Stimulated activated CD4-positive, alpha-beta T cell treated with anti-CD3 and anti-CD28 coated beads, Interleukin-1b, Interleukin-23, amount 100 ng/mL, for 4 hours (primary cell): Measurements from ENCODE around the gene SLC35A1.

Experiments used
- DNase-seq, 2 donors: peaks; one replicate each; pipeline ENCODE4 v3.0.0-alpha.2; 2020; ENCODE audit warnings: low read depth in 2 of 2

SLC35A1 gene

DNA sequence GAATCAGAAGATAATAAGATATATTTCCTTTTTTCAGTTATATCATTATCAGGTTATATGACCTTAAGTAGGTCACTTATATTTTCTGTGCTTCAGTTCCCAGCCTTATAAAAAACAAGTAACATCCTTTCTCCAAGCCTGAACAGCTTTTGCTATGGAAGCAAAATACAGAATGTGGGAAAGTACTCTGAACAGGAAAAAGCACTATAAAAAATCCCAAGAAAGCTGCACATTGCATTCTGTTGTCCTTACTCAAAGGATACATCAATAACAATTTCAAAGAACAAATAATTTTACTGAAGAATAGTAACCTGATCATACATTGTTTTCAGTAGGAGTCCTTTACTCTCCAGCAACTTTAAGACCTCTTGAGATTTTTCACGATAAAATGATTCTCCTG is 56.4 kb downstream of the SLC35A1 start:
- no peak for DNase-seq

DNA sequence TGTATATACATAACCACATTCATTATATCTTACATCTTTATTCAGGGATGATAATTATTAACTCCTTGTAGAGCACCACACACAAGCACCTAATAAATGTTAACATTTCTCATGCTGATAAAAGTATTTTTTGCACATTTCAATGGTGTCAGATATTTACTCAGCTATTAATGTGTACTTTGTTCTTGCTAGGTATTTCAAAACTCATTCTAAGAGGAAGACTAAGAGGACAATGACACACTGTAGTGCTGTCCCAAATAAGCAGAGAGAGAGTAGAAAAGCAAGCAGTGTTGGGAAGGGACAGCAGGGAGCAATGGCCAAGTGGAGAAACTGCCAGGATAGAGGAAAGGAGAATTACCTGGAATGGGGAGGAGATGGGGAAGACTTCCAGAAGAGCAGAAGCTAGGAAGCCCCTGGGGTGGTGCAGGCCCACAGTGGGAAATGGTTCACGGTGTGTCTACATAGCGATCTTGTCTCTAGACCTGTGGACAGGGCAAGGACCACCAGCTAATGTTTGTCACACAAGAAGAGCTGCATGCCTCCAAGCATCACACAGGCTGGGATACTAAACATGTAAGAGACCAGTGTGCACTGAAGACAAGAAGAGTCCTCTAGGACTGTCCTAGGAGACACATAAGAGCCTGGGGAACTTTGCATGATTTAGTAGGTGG is 61.7 kb downstream of the SLC35A1 start:
- no peak for DNase-seq

DNA sequence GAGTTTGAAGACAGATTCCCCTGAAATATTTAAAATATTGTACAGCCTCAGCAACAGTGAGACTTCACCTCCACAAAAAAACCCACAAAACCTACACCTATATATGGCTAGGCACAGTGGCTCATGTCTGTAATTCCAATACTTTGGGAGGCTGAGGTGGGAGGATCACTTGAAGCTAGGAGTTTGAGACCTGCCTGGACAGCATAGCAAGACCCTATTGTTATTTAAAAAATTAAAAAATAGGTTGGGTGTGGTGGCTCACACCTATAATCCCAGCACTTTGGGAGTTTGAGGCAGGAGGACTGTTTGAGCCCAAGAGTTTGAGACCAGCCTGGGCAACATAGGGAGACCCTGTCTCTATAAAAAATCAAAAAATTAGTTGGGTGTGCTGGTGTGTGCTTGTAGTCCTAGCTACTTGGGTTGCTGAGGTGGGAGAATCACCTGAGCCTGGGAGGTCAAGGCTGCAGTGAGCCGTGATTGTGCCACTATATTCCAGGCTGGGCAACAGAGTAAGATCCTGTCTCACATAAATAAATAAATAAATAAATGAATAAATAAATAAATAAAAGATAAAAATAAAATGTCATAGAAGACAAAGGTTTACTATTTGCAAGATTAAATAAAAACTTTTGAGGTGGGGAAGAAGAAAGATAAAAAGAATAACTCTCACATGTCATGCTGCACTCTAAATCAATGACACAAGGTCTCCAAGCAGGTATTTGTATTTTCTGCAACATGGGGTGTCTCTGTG is 65.9 kb downstream of the SLC35A1 start:
- no peak for DNase-seq

DNA sequence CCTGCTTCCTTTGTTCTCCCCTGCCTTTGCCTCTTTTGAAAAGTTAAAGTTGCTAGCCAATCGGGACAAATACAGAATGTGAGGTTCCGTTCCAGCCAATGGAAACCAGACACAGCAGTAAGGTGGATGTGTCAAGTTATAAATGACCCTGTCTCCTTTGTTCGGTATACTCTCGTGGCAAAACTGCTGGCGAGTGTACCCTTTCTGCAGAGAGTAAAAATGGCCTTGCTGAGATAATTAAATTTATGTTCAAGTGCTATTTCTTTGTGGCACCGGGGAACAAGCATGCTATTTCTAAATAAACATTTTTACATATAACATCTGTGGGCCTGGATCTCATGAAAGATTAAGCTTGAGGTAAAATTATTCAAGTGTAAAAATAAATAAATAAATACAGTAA is 66.8 kb downstream of the SLC35A1 start:
- no peak for DNase-seq

DNA sequence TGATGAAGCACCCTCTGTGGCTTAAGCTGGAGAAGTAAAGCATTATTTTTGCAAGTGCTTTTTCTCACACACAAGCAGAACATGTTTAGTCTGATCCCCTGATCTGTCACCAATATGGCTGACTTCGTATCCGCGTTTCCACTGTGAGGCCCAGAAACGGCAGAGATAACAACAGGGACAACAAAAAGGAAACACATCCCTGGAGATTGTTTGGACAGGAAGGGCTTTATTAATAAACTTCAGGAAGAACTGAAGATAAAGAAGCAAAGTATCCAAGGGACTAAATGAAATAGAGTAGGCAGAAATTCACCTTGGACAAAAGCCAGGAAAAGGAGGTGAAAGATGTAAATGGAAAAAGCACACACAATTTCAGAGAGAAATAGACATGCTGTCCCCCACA is 67.8 kb downstream of the SLC35A1 start:
- DNase-seq: no peak

DNA sequence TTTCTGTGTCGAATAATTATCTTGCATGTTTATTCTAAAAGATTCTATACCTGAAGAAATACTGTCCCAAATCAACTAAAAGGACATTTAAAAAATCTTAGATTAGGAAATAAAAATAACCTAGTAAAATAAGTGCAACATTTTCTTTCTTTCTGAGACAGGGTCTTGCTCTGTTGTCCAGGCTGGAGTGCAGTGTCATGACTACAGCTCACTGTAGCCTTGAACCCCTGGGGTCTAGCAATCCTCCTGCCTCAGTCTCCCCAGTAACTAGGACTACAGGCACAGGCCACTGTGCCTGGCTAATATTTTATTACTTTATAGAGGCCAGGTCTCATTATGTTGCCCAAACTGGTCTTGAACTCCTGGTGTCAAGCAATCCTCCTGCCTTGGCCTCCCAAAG is 68.3 kb downstream of the SLC35A1 start:
- DNase-seq: no peak

DNA sequence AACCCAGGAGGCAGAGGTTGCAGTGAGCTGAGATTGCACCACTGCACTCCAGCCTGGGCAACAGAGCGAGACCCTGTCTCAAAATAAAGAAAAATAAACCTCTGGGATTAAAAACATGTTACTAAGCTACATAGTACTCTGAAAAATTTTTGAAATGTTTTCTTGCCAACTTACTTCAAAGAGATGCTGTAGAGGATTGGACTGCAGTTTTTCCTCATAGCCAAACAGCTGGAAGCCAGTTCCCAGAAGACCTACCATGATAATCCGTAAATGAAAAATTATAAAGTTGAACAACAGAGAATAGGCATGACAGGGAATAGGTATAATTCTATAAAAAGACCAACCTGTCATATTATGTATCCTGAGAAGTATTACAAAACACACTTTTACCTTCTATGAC is 69.0 kb downstream of the SLC35A1 start:
- DNase-seq: no peak

DNA sequence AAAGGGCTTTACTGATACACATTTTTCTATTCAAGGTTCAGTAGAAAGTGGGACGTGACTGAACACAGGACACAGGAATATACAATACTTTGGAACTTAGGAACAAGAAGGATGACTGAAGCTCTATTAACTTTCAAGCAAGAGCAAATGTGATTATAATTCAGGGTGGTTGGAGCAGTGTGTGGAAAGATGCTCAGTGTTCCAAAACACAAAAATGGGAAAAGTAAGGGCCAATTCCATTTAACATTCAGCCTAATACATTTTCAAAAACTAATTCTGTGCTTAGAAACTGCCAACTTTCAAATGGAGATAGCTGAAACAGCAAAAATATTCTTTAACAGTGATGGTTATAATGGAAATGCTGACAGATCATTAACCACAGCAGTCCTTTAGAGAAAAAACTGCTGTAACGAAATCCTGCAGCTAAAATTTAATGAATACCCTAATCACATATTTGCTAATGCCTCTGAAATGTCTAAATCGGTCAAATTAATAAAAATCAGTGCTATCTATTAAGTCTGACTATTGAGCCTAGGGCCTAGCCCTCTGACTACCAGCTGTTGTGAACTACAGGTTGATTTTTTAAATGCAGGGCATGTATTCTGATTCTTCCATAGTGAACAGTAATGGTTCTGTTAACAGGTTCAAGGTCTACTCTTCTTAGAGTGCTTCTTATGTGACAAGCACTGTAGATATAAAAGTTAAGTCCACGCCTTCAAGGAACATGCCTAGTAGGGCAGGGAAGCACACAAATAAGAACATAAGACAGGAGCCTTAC is 71.1 kb downstream of the SLC35A1 start:
- DNase-seq: no peak

DNA sequence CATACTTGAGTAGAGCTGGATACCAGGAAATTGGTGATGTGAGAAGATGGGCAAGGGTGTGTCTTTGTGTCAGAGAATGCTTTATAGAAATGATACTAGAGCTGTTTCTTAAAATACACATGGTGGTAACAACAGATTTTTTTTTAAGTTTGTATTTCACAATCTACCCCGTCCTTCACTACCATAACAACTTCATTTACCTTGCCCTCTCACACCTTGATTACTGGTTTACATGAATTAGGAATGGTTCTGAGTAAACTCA is 71.6 kb downstream of the SLC35A1 start:
- DNase-seq: no peak

DNA sequence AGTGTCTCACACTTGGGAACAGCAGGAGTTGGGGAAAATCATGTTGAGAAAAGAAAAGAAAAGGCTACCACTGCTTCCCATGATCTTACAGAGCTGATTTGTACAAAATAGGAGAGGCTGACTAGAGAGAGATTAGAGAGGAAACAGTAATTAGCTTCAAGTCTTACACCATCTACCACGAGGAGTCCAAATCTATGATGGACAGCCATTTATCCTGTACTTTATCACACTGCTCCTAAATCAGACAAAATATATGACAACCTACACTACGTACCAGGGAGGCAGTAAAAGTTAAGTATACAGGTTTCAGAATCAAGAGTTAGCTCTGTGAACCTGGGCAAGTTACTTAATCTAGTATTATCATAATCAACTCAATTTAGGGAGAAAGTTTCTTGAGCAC is 79.0 kb downstream of the SLC35A1 start:
- no peak for DNase-seq

DNA sequence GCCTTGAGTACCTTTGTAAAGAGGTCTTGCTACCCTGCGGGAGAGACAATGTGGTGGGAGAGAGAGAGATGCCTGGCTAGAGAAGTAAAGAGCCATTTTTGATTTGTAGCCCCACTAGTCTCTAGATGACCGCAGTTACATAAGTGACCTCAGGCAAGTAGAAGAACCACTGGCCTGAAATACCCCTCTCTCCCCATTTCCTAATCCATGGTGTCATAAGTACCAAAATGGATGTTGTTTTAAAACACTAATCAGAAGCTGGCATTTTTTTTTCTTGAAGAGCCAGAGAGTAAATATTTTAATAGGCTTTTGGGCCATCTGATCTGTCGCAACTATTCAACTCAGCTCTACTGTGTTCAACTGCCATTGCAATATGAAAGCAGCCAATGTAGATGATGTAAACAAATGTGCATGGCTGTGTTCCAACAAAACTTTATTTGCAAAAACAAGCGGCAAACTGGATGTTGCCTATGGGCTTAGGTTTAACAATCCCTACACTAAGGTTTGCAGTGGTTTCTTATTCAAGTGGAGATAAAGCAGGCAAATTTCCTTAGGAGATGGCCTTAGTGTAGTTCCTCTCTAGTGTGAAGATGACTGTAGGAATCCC is 80.5 kb downstream of the SLC35A1 start:
- no peak for DNase-seq

DNA sequence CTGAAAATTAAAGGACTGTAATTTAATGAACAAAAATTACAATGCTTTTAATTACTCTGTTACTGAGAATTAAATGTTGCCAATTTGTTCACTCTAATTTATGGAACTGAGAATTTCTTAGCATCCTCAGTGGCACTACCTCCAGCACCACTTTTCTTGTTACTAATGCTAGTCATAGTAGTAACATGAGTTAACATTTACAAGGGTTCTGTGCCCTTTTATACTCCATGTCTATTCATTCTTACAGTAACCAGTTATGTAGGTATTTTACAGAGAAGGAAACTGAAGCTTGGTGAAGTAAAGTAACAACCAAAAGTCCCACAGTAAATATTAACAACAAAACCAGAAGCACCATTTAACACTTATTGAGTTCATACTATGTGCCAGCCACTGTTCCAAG is 82.7 kb downstream of the SLC35A1 start:
- no peak for DNase-seq

DNA sequence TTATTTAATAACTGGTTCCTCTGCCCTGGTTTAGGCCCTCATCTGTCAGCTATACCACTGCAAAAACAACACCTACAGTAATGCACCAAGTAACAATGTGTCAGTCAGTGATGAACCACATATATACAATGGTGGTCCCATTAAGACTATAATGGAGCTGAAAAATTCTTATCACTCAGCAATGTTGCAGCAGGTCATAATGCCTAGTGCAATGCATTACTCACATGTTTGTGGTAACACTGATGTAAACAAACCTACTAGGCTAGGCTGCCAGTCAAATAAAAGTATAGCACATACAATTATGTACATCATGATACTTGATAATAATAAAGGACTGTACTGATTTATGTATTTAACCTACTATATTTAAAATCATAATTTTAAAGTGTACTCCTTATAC is 85.7 kb downstream of the SLC35A1 start:
- DNase-seq: no peak

DNA sequence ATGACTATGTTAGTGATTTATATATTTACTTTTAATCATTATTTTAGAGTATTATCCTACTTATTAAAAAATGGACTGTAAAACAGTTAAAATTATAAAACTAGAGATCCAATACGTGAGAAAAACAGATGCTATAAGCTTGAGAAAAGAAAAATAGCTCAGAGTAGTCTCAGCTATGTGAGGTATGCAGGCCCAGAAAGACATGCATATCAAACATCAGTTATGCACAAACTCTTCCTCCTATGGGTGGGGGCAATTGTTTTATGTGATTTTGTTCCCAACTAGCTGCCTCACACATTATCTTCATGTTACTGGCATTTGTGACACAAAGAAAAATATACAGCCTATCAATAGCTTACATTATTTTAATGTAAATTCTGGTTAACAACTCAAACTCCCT is 88.2 kb downstream of the SLC35A1 start:
- no peak for DNase-seq
